Measurements from ENCODE around the gene PRKN.

- TF ChIP-seq EZH2 (IDR thresholded peaks at IDR 0.05; ENCODE audit: insufficient read depth, poor library complexity, severe bottlenecking) (no peak), EZH2phosphoT487 (IDR thresholded peaks at IDR 0.05; ENCODE audit: insufficient read depth, low read depth) (no peak)
These were observed 109.0 kb downstream of the PRKN start for GRCh38 chr6:162618448-162619002.
